A549 (cell line): Measurements from ENCODE around the gene TMEM235. TPM values are rescaled to one million over a fixed set of nuclear protein-coding genes. Genes with fewer than 3 reads are reported as not detected.

Source experiments
- ATAC-seq, 2 experiments: fragments of 200-7000 bp in 1 of 2; fragments of >200 bp in 1 of 2; cut with Nextera tagmentation in 1 of 2; cut with Tn5 transposase in 1 of 2; 3 replicates each; pipeline versions ENCODE4 v1.8.0 to v1.9.1; 2018 to 2020; ENCODE audit warnings: mild to moderate bottlenecking in 1 of 2, moderate library complexity in 1 of 2
- CTCF ChIA-PET: fragments of 300-600 bp; sonication (Branson Sonifier 250); formaldehyde crosslinking; extraction: SDS; loops from one replicate; lab custom pipeline; 2021; ENCODE audit warnings: antibody characterized with exemption, inconsistent platforms; lab: Yijun Ruan, JAX
- POLR2A ChIA-PET: fragments of 350-600 bp; formaldehyde crosslinking; extraction: SDS; loops from one replicate; lab custom pipeline; 2021; ENCODE audit warnings: antibody characterized with exemption, inconsistent platforms; lab: Yijun Ruan, JAX
- DNase-seq, 2 experiments: peaks; one replicate each; pipeline versions ENCODE4 v3.0.0 to v3.0.0-alpha.2; 2011 to 2016; ENCODE audit warnings: low read depth in 1 of 2, low spot score in 1 of 2
- FAIRE-seq: peaks from 2 replicates; lab custom pipeline; 2011; peaks lifted over from hg19 to GRCh38; lab: Jason Lieb, UNC
- H3K27ac ChIP-seq, 2 experiments: fragments of >200 bp; sonication (Bioruptor Twin); formaldehyde crosslinking; 3 replicates each; pipeline ENCODE4 v1.5.1; 2016 to 2017
- H3K4me1 ChIP-seq: fragments of >200 bp; sonication (Bioruptor Twin); formaldehyde crosslinking; 3 replicates; pipeline ENCODE4 v1.6.1; 2016
- H3K4me2 ChIP-seq: fragments of >200 bp; sonication (Bioruptor Twin); formaldehyde crosslinking; 3 replicates; pipeline ENCODE4 v1.6.1; 2016
- H3K4me3 ChIP-seq: fragments of >200 bp; sonication (Bioruptor Twin); formaldehyde crosslinking; 3 replicates; pipeline ENCODE4 v1.5.1; 2016
- H3K9me3 ChIP-seq: fragments of >200 bp; sonication (Bioruptor Twin); formaldehyde crosslinking; 3 replicates; pipeline ENCODE4 v1.6.1; 2016
- BHLHE40 ChIP-seq: IDR thresholded peaks from 2 replicates; pipeline ENCODE4 v1.6.1; 2012; ENCODE audit warnings: low read depth, low read length, inconsistent platforms
- CEBPB ChIP-seq, 2 experiments: fragments of >200 bp in 1 of 2; sonication (Bioruptor Twin) in 1 of 2; formaldehyde crosslinking in 1 of 2; IDR thresholded peaks; 2 replicates each; pipeline ENCODE4 v1.6.1; 2012 to 2016
- CTCF ChIP-seq: fragments of >200 bp; sonication (Bioruptor Twin); formaldehyde crosslinking; IDR thresholded peaks from 3 replicates; pipeline ENCODE4 v1.5.1; 2016
- EHF ChIP-seq: fragments of 250-450 bp; sonication (Bioruptor Pico); IDR thresholded peaks from 2 replicates; pipeline ENCODE4 v1.5.0; 2020; ENCODE audit warnings: mild to moderate bottlenecking
- FOSB ChIP-seq: fragments of 250-450 bp; sonication (Bioruptor Pico); IDR thresholded peaks from 2 replicates; pipeline ENCODE4 v1.5.0; 2020; ENCODE audit warnings: mild to moderate bottlenecking, moderate library complexity
- GATA3 ChIP-seq: IDR thresholded peaks from 2 replicates; pipeline ENCODE4 v1.6.1; 2012; ENCODE audit warnings: borderline replicate concordance
- HES2 ChIP-seq: fragments of >200 bp; sonication (Bioruptor Twin); formaldehyde crosslinking; IDR thresholded peaks from 2 replicates; pipeline ENCODE4 v1.6.1; 2016
- HMGXB4 ChIP-seq: fragments of 250-450 bp; sonication (Bioruptor Pico); IDR thresholded peaks from 2 replicates; pipeline ENCODE4 v1.5.0; 2021; ENCODE audit warnings: mild to moderate bottlenecking, moderate library complexity, borderline replicate concordance
- HOXA7 ChIP-seq: fragments of 250-450 bp; sonication (Bioruptor Pico); IDR thresholded peaks from 2 replicates; pipeline ENCODE4 v1.5.0; 2020; ENCODE audit warnings: mild to moderate bottlenecking, moderate library complexity
- KDM1A ChIP-seq: fragments of 200-600 bp; sonication (generic); IDR thresholded peaks from 2 replicates; pipeline ENCODE4 v1.6.1; 2016; ENCODE audit warnings: low read depth, mild to moderate bottlenecking
- MYC ChIP-seq: IDR thresholded peaks from 2 replicates; pipeline ENCODE4 v1.6.1; 2012; ENCODE audit warnings: mild to moderate bottlenecking, inconsistent platforms, low read length, improper control_type of control experiment, borderline replicate concordance
- NFE2L2 ChIP-seq: fragments of 150-350 bp; conservative IDR thresholded peaks from 2 replicates; pipeline ENCODE4 v1.6.1; 2014; ENCODE audit warnings: low read length
- NR3C1 ChIP-seq: fragments of >200 bp; sonication (Bioruptor Twin); formaldehyde crosslinking; IDR thresholded peaks from 3 replicates; pipeline ENCODE4 v1.6.1; 2017
- POLR2A ChIP-seq: IDR thresholded peaks from 2 replicates; pipeline ENCODE4 v1.6.1; 2012; ENCODE audit warnings: mild to moderate bottlenecking, low read length
- RAD21 ChIP-seq, 2 experiments: fragments of >200 bp in 1 of 2; sonication (Bioruptor Twin) in 1 of 2; formaldehyde crosslinking in 1 of 2; IDR thresholded peaks in 1 of 2; conservative IDR thresholded peaks in 1 of 2; 2 replicates in 1 of 2; 3 replicates in 1 of 2; pipeline ENCODE4 v1.6.1; 2012 to 2018; ENCODE audit warnings: inconsistent platforms in 1 of 2
- REST ChIP-seq: fragments of 200-600 bp; sonication (generic); IDR thresholded peaks from 2 replicates; pipeline ENCODE4 v1.6.1; 2016; ENCODE audit warnings: antibody characterized with exemption, mild to moderate bottlenecking, moderate library complexity
- RNF2 ChIP-seq: fragments of 200-600 bp; sonication (generic); IDR thresholded peaks from 2 replicates; pipeline ENCODE4 v1.6.1; 2016; ENCODE audit warnings: low read depth, mild to moderate bottlenecking, antibody characterized with exemption, moderate library complexity, borderline replicate concordance
- SREBF2 ChIP-seq: fragments of 450-650 bp; IDR thresholded peaks from 2 replicates; pipeline ENCODE4 v1.6.1; 2014; ENCODE audit warnings: mild to moderate bottlenecking, moderate library complexity
- ZNF302 ChIP-seq: fragments of 250-450 bp; sonication (Bioruptor Pico); IDR thresholded peaks from 2 replicates; pipeline ENCODE4 v1.9.0; 2021; ENCODE audit warnings: inconsistent platforms, mild to moderate bottlenecking, moderate library complexity
- ZSCAN20 ChIP-seq: fragments of 250-450 bp; sonication (Bioruptor Pico); IDR thresholded peaks from 2 replicates; pipeline ENCODE4 v1.8.0; 2022; ENCODE audit warnings: mild to moderate bottlenecking, moderate library complexity
- WGBS: methylation state at CpG from one replicate; pipeline ENCODE4 v1.1.6; 2017; ENCODE audit errors: missing lambda C conversion rate; 5-methylcytosine and 5-hydroxymethylcytosine counted together
- polyA plus RNA-seq, 4 experiments: library from polyadenylated mRNA; depleted of rRNA in 3 of 4; stranded (reverse); fragments of >200 nt; fragmentation: RNase III in 1 of 4; extraction: RNeasy Plus Mini Kit Qiagen cat#74134 plus additional on column Dnase treatment in 1 of 4; gene quantifications; 2 replicates in 3 of 4; 3 replicates in 1 of 4; pipeline ENCODE4 v1.2.3, GENCODE V29; 2011 to 2017

The TMEM235 gene
- polyA plus RNA-seq, 2 of the 4 experiments (the other 2 are of a cell fraction), result not detected

GRCh38 chr17:78256707-78257591 lies 25.5 kb downstream of the TMEM235 start:
- Histone ChIP-seq H3K9me3 (no peaks in the 10 kb centered on the region), H3K4me3 (no peak overlapping the region), H3K4me2 (no peak overlapping the region), H3K27ac (no peak overlapping the region), H3K4me1 (0 out of 3 replicates have a peak, but pooled peaks cover 4% of the 10 kb centered on the region)
- WGBS, result 54% methylated on average over 18 of the region's 18 CpGs
- no peak for DNase-seq
- no peak for ATAC-seq
- POLR2A ChIA-PET, result interaction anchor here (0.5 kb wide), 1 partner anchor 97 kb away, joined by 4 read pairs; no protein-coding TSS in a partner anchor
- CTCF ChIA-PET, result interaction anchor here (0.6 to 11.6 kb wide), 14 partner anchors 10 to 243 kb away, joined by 3 to 190 read pairs (median 4); partner anchors contain the start of gene BIRC5
- TF ChIP-seq BHLHE40, result no peak
- no peak for TF ChIP-seq RNF2
- TF ChIP-seq MYC, result no peak
- no peak for TF ChIP-seq GATA3
- TF ChIP-seq CEBPB (IDR thresholded peaks at IDR 0.05), result no peak
- TF ChIP-seq POLR2A, result no peak
- no peak for TF ChIP-seq KDM1A
- no peak for TF ChIP-seq SREBF2
- TF ChIP-seq REST, result no peak
- no peak for TF ChIP-seq HOXA7
- no peak for TF ChIP-seq ZSCAN20 (CRISPR knock-in tag)
- TF ChIP-seq HES2, result no peak
- TF ChIP-seq RAD21 (conservative IDR thresholded peaks at IDR 0.05 in 1 of 2, IDR thresholded peaks at IDR 0.05 in 1 of 2), result no peak
- no peak for TF ChIP-seq NR3C1
- no peak for TF ChIP-seq HMGXB4 (CRISPR knock-in tag)
- no peak for TF ChIP-seq NFE2L2
- no peak for TF ChIP-seq FOSB (CRISPR knock-in tag)
- no peak for TF ChIP-seq EHF (CRISPR knock-in tag)
- no peak for TF ChIP-seq CTCF
- TF ChIP-seq ZNF302, result no peak
- FAIRE-seq, result no peak
